Measurements from ENCODE around the gene FAM240A. TPM values are rescaled to one million over a fixed set of nuclear protein-coding genes. Genes with fewer than 3 reads are reported as not detected.

FAM240A gene
- total and polyA plus RNA-seq, 10 of the 15 experiments (the other 5 are each of a cell fraction or from before 2014, with no cell fraction given): not detected

DNA sequence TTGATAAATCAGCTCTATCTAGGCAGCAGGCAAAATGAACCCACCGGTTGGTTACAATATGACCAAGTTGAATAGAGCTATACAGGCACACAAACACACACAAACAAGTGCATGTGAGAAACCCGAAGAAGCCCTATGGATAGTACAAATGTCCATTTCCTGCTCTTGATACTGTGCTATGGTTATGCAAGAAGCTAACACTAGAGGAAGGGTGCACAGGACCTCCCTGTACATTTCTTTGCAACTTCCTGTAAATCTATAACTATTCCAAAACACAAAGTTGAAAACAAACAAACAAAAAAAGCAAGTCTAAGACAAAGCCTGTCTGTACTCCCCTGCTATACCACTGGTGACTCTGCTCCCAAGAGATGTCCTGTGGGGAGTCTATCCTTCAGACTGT, 8.2 kb upstream of the FAM240A start:
- TF ChIP-seq CHD1 (IDR thresholded peaks at IDR 0.05; ENCODE audit: low read depth, low read length) (no peak), KLF5 (IDR thresholded peaks at IDR 0.05; ENCODE audit: partially characterized antibody) (no peak), CUX1 (IDR thresholded peaks at IDR 0.05; ENCODE audit: insufficient replicate concordance, low read depth, low read length) (no peak)
- RAD21 ChIA-PET (ENCODE audit: unreplicated experiment): no interaction called here
- no peaks in the 10 kb centered on the region for H3K9me3 ChIP-seq (replicated peaks; ENCODE audit: control insufficient read depth, insufficient read depth, low read length)
- in situ Hi-C loops (cut with MboI) (no loop called here), intact Hi-C loops (cut with micrococcal nuclease; ENCODE audit: unreplicated experiment) (no loop called here)
- BruUV-seq (replicated peaks): no TSS peak
- no peak overlapping the region for H3K4me2 ChIP-seq (ENCODE audit: control insufficient read depth, insufficient read depth)
- DNase-seq (ENCODE audit: low read depth, low spot score): no peak
- no peak overlapping the region for H2AFZ ChIP-seq (ENCODE audit: control insufficient read depth, low read depth, low read length)
- no peak overlapping the region for H3K4me3 ChIP-seq
- H3K27me3 ChIP-seq (replicated peaks in 1 of 2; ENCODE audit: control insufficient read depth in 2 of 2, insufficient read depth in 2 of 2, low read length in 1 of 2): peaks cover 2% of the 10 kb centered on the region in 2 experiments; a peak in 1 of 4 replicates
- no peaks in the 10 kb centered on the region for H3K4me1 ChIP-seq (ENCODE audit: control insufficient read depth, insufficient read depth, low read length)
- FAIRE-seq: no peak
- H3K9ac ChIP-seq (ENCODE audit: control insufficient read depth, insufficient read depth, low read length): no peak overlapping the region
- no peaks in the 10 kb centered on the region for H3K79me2 ChIP-seq (ENCODE audit: control insufficient read depth, insufficient read depth, low read length)
- WGBS (ENCODE audit: insufficient coverage, insufficient replicate concordance, low lambda C conversion rate, missing lambda C conversion rate): 65% methylated on average over 2 of the region's 2 CpGs
- SMC1A ChIA-PET (ENCODE audit: uncharacterized antibody, unreplicated experiment): interaction anchor here (1.4 kb wide), 1 partner anchor 116 kb away, joined by 4 read pairs; no protein-coding TSS in a partner anchor
- H3K36me3 ChIP-seq (ENCODE audit: control insufficient read depth in 2 of 2, insufficient read depth in 2 of 2, low read length in 1 of 2): no peaks in the 10 kb centered on the region
- no peaks in the 10 kb centered on the region for H4K20me1 ChIP-seq (ENCODE audit: control insufficient read depth, insufficient read depth)
- no peak for ATAC-seq
- POLR2A ChIA-PET: interaction anchor here (1.0 kb wide), 1 partner anchor 90 kb away, joined by 3 read pairs; the partner anchor contains the start of gene ALS2CL
- no peak overlapping the region for H3K27ac ChIP-seq (ENCODE audit: control insufficient read depth, insufficient read depth)
- CTCF ChIA-PET: no interaction called here

Measured in GM12878 (cell line).